Measurements from ENCODE around the gene KIF9.
"Not testable (repeated sequence)": the region's sequence is repeated elsewhere in the genome, so short reads cannot be mapped to it uniquely, and the experiment has no call there.

KIF9 gene

GRCh38 chr3:47250309-47251060 is 32.1 kb downstream of the KIF9 start:
- no peak for FAIRE-seq

GRCh38 chr3:47247131-47248064 is 35.2 kb downstream of the KIF9 start:
- FAIRE-seq = no peak

- FAIRE-seq = no peak
These were observed 37.3 kb downstream of the KIF9 start for GRCh38 chr3:47245271-47245670.

GRCh38 chr3:47244531-47245100 is 38.0 kb downstream of the KIF9 start:
- FAIRE-seq = no peak

GRCh38 chr3:47243419-47244147 is 39.0 kb downstream of the KIF9 start:
- FAIRE-seq = no peak

GRCh38 chr3:47239929-47240328 is 42.7 kb downstream of the KIF9 start:
- no peak for FAIRE-seq

GRCh38 chr3:47238017-47238416 is 44.6 kb downstream of the KIF9 start:
- FAIRE-seq = no peak

GRCh38 chr3:47228088-47228487 is 54.5 kb downstream of the KIF9 start:
- FAIRE-seq = no peak

- FAIRE-seq = no peak
These were observed 54.9 kb downstream of the KIF9 start for GRCh38 chr3:47227678-47228077.

- no peak for FAIRE-seq
These were observed 57.2 kb downstream of the KIF9 start for GRCh38 chr3:47225310-47225906.

GRCh38 chr3:47223755-47224154 is 58.8 kb downstream of the KIF9 start:
- no peak for FAIRE-seq

GRCh38 chr3:47221798-47222197 is 60.8 kb downstream of the KIF9 start:
- no peak for FAIRE-seq

- no peak for FAIRE-seq
These were observed 71.7 kb downstream of the KIF9 start for GRCh38 chr3:47210863-47211405.

GRCh38 chr3:47206022-47206421 is 76.6 kb downstream of the KIF9 start:
- not testable (repeated sequence) for FAIRE-seq

GRCh38 chr3:47204875-47205274 is 77.7 kb downstream of the KIF9 start:
- FAIRE-seq = no peak

- FAIRE-seq = no peak
These were observed 80.1 kb downstream of the KIF9 start for GRCh38 chr3:47202542-47202941.

GRCh38 chr3:47197287-47197686 is 85.3 kb downstream of the KIF9 start:
- FAIRE-seq = no peak

- no peak for FAIRE-seq
These were observed 87.6 kb downstream of the KIF9 start for GRCh38 chr3:47194994-47195393.

- FAIRE-seq = no peak
These were observed 88.4 kb downstream of the KIF9 start for GRCh38 chr3:47193871-47194859.

GRCh38 chr3:47186285-47186684 is 96.3 kb downstream of the KIF9 start:
- no peak for FAIRE-seq

- not testable (repeated sequence) for FAIRE-seq
These were observed 100.9 kb downstream of the KIF9 start for GRCh38 chr3:47181685-47182084.
